Karpas-422 (cell line): ENCODE data around the gene OSCP1. TPM values are rescaled to one million over a fixed set of nuclear protein-coding genes. Genes with fewer than 3 reads are reported as not detected.
A peak's percentile ranks its signal among the peaks of the same experiment; 100 is the strongest.
"Not testable (repeated sequence)": the region's sequence is repeated elsewhere in the genome, so short reads cannot be mapped to it uniquely, and the experiment has no call there.

Experiments
- DNase-seq: peaks from one replicate; pipeline ENCODE4 v3.0.0-alpha.2; 2015
- H2AFZ ChIP-seq: fragments of 200-600 bp; sonication (generic); 2 replicates; pipeline ENCODE4 v1.6.1; 2014; ENCODE audit warnings: antibody characterized with exemption, low read length, mixed read lengths
- H3K27ac ChIP-seq: fragments of 200-600 bp; sonication (generic); 2 replicates; pipeline ENCODE4 v1.5.1; 2014; ENCODE audit warnings: mild to moderate bottlenecking, low read length, moderate library complexity
- H3K27me3 ChIP-seq: fragments of 200-600 bp; sonication (generic); 2 replicates; pipeline ENCODE4 v1.6.1; 2014; ENCODE audit warnings: low read length, mixed read lengths
- H3K36me3 ChIP-seq: fragments of 200-600 bp; sonication (generic); 2 replicates; pipeline ENCODE4 v1.6.1; 2014; ENCODE audit warnings: low read length, mixed read lengths; ENCODE audit not compliant: insufficient read depth
- H3K4me1 ChIP-seq: fragments of 200-600 bp; sonication (generic); 2 replicates; pipeline ENCODE4 v1.6.1; 2014; ENCODE audit warnings: mild to moderate bottlenecking, low read length, mixed read lengths
- H3K4me2 ChIP-seq: fragments of 200-600 bp; sonication (generic); 2 replicates; pipeline ENCODE4 v1.6.1; 2014; ENCODE audit warnings: low read length, low read depth, mild to moderate bottlenecking; ENCODE audit not compliant: poor library complexity, severe bottlenecking
- H3K4me3 ChIP-seq: fragments of 200-600 bp; sonication (generic); 2 replicates; pipeline ENCODE4 v1.5.1; 2014; ENCODE audit warnings: mild to moderate bottlenecking, antibody characterized with exemption, low read length, mixed read lengths
- H3K79me2 ChIP-seq: fragments of 200-600 bp; sonication (generic); 2 replicates; pipeline ENCODE4 v1.6.1; 2014; ENCODE audit warnings: mild to moderate bottlenecking, low read length, mixed read lengths
- H3K9ac ChIP-seq: fragments of 200-600 bp; sonication (generic); 2 replicates; pipeline ENCODE4 v1.6.0; 2014; ENCODE audit warnings: low read length
- H3K9me2 ChIP-seq: fragments of 200-600 bp; sonication (generic), shearing (Covaris generic); replicated peaks from 2 replicates; pipeline ENCODE4 v1.6.0; 2014; ENCODE audit warnings: mild to moderate bottlenecking, low read length, moderate library complexity; ENCODE audit not compliant: insufficient read depth
- H3K9me3 ChIP-seq: fragments of 300-700, 200-600 bp; sonication (generic); 2 replicates; pipeline ENCODE4 v1.6.1; 2014; ENCODE audit warnings: low read length, mixed read lengths
- H4K20me1 ChIP-seq: fragments of 200-600 bp; sonication (generic); 2 replicates; pipeline ENCODE4 v1.6.1; 2014; ENCODE audit warnings: mild to moderate bottlenecking, antibody characterized with exemption, low read length, low read depth; ENCODE audit not compliant: insufficient read depth
- total RNA-seq: library from RNA; depleted of rRNA; stranded (reverse); fragments of >200 nt; shearing (Covaris generic); gene quantifications from 2 replicates; pipeline ENCODE4 v1.2.3, GENCODE V29; 2014; ENCODE audit warnings: low replicate concordance

The OSCP1 gene
- total RNA-seq, 1 experiment from 2014 or later = 15.0 TPM

- Histone ChIP-seq H4K20me1 (no peaks in the 10 kb centered on the region), H3K27ac (no peak overlapping the region), H3K4me3 (no peak overlapping the region), H3K9me3 (no peaks in the 10 kb centered on the region), H3K79me2 (no peaks in the 10 kb centered on the region), H3K4me2 (no peak overlapping the region), H3K36me3 (no peaks in the 10 kb centered on the region), H2AFZ (no peak overlapping the region), H3K9me2 (no peaks in the 10 kb centered on the region), H3K27me3 (no peaks in the 10 kb centered on the region), H3K9ac (no peak overlapping the region), H3K4me1 (no peaks in the 10 kb centered on the region)
- DNase-seq = no peak
These were observed 29.3 kb upstream of the OSCP1 start for GRCh38 chr1:36479505-36480051.

GRCh38 chr1:36477615-36478014 lies 27.4 kb upstream of the OSCP1 start:
- not testable (repeated sequence) for H3K36me3 ChIP-seq, DNase-seq, H3K9ac ChIP-seq, H2AFZ ChIP-seq, H3K4me1 ChIP-seq, H3K9me2 ChIP-seq, H3K27me3 ChIP-seq, H3K9me3 ChIP-seq, H3K4me2 ChIP-seq, H4K20me1 ChIP-seq, H3K4me3 ChIP-seq, H3K79me2 ChIP-seq, H3K27ac ChIP-seq

- Histone ChIP-seq H3K36me3 (no peaks in the 10 kb centered on the region), H4K20me1 (no peaks in the 10 kb centered on the region)
These were observed 26.7 kb upstream of the OSCP1 start for GRCh38 chr1:36476945-36477344.

GRCh38 chr1:36475910-36476604 lies 25.8 kb upstream of the OSCP1 start:
- H3K9ac ChIP-seq = no peak overlapping the region
- no peaks in the 10 kb centered on the region for H3K27me3 ChIP-seq
- H3K4me1 ChIP-seq = peaks cover 8% of the 10 kb centered on the region
- H4K20me1 ChIP-seq = no peaks in the 10 kb centered on the region
- H3K9me3 ChIP-seq = no peaks in the 10 kb centered on the region
- H3K9me2 ChIP-seq = no peaks in the 10 kb centered on the region
- H3K4me3 ChIP-seq = no peak overlapping the region
- no peak overlapping the region for H2AFZ ChIP-seq
- no peaks in the 10 kb centered on the region for H3K79me2 ChIP-seq
- H3K36me3 ChIP-seq = no peaks in the 10 kb centered on the region
- no peak overlapping the region for H3K27ac ChIP-seq
- DNase-seq = no peak
- H3K4me2 ChIP-seq = no peak overlapping the region

More at GRCh38 chr1:36476945-36477344, 26.7 kb upstream of the OSCP1 start:
- H3K9ac ChIP-seq = no peak overlapping the region
- no peaks in the 10 kb centered on the region for H3K9me2 ChIP-seq
- no peak overlapping the region for H3K27ac ChIP-seq
- no peak overlapping the region for H2AFZ ChIP-seq
- H3K4me1 ChIP-seq = peaks cover 1% of the 10 kb centered on the region
- H3K4me2 ChIP-seq = no peak overlapping the region
- no peaks in the 10 kb centered on the region for H3K79me2 ChIP-seq
- no peak for DNase-seq
- no peaks in the 10 kb centered on the region for H3K27me3 ChIP-seq
- no peak overlapping the region for H3K4me3 ChIP-seq
- H3K9me3 ChIP-seq = no peaks in the 10 kb centered on the region

DNA sequence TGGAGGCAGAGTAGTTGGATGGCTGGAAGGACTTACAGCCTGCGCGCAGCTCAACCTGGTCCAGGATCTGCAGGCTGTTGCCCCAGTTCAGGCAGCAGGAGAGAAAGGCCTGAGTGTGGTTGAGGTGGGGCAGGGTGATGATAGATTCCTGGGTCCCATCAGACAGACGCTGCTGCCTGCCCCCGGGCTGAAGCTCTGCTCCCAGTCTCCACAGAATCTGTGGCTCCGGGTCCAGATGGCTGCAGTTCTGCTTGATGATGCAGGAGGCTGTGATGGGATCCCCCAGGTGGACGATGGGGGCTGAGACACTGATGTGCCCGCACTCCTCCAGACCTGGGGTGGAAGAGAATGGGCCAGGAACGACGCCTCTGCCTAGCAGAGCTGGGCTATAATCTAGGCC lies 25.1 kb upstream of the OSCP1 start:
- Histone ChIP-seq H2AFZ (no peak overlapping the region), H3K27me3 (no peaks in the 10 kb centered on the region), H3K9me2 (no peaks in the 10 kb centered on the region), H3K4me2 (no peak overlapping the region), H4K20me1 (no peaks in the 10 kb centered on the region), H3K36me3 (no peaks in the 10 kb centered on the region), H3K9ac (no peak overlapping the region), H3K9me3 (no peaks in the 10 kb centered on the region), H3K27ac (no peak overlapping the region), H3K79me2 (no peaks in the 10 kb centered on the region), H3K4me1 (peaks cover 8% of the 10 kb centered on the region), H3K4me3 (no peak overlapping the region)
- no peak for DNase-seq

GRCh38 chr1:36472656-36473055 lies 22.4 kb upstream of the OSCP1 start:
- Histone ChIP-seq H3K79me2 (no peaks in the 10 kb centered on the region), H3K27ac (no peak overlapping the region), H3K9me2 (no peaks in the 10 kb centered on the region), H4K20me1 (no peaks in the 10 kb centered on the region), H3K9ac (no peak overlapping the region), H3K27me3 (no peaks in the 10 kb centered on the region), H3K36me3 (no peaks in the 10 kb centered on the region), H3K9me3 (no peaks in the 10 kb centered on the region), H3K4me2 (no peak overlapping the region), H3K4me1 (peaks cover 8% of the 10 kb centered on the region), H2AFZ (no peak overlapping the region), H3K4me3 (no peak overlapping the region)
- DNase-seq = no peak

DNA sequence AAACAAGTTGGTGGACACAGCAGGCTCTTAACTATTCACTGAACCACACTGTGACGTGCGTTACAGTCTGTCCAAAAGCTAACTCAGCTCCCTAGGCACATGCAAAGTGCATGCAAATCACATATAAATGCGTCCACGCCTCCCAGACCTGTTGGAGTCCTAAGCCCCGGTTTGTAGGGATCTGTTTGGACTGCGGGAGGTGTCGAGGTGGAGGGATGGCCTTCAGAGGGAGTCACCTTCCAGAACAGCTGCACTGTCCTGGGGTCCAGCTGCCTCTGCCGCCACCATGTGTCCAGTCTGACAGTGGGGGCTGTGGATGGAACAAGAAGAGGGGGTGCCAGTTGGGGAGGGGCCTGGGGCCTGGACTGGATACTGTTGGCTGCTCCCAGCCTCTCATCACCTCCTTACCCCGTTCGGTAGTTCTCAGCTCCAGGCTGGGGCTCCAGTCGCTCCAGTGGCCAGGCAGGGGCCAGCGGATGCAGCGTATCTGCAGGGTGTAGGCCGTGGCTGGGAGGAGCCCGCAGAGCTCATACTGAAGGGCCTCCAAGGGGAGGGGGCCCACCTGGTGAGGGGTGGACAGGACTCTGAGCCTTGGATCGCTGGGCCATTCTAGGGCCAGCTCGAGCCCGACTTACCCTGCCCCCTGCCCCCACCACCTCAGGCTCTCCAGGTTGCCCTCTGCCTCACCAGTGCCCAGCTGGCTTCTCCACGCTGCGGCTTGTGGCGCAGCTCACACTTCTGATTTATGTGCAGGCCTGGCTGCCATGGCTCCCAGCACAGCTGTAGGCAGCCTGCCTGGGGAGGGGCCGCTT lies 21.8 kb upstream of the OSCP1 start:
- Histone ChIP-seq H3K4me2 (peak overlapping the region; percentile 18), H4K20me1 (no peaks in the 10 kb centered on the region), H3K9me2 (no peaks in the 10 kb centered on the region), H3K36me3 (no peaks in the 10 kb centered on the region), H3K9ac (no peak overlapping the region), H3K79me2 (no peaks in the 10 kb centered on the region), H3K4me3 (no peak overlapping the region), H2AFZ (no peak overlapping the region), H3K27ac (no peak overlapping the region), H3K9me3 (no peaks in the 10 kb centered on the region), H3K27me3 (no peaks in the 10 kb centered on the region), H3K4me1 (peaks cover 8% of the 10 kb centered on the region)
- peak; percentile 69 for DNase-seq

DNA sequence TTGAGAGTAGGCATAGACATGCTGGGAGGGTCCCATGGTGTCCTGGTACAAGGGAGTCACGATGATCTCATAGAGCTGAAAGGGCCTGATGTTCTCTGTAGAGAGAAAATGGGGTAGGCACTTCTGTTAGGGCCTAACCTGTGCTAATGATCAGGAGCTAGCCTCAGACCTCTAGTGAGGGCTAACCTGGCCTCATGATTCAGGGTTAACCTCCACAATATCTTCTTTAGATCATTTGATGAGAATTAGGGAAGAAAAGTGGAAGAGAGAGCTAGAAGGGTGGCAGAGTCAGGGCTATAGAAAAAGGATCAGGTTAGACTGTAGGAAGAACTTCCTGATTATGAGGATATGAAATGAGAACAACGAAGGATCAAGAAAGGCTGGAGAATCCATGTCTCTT lies 18.9 kb upstream of the OSCP1 start:
- Histone ChIP-seq H3K36me3 (no peaks in the 10 kb centered on the region), H3K9me2 (no peaks in the 10 kb centered on the region), H3K27me3 (no peaks in the 10 kb centered on the region), H2AFZ (no peak overlapping the region), H3K9me3 (no peaks in the 10 kb centered on the region), H3K4me3 (no peak overlapping the region), H3K4me2 (no peak overlapping the region), H3K79me2 (peaks cover under 1% of the 10 kb centered on the region; the same call in 1 of the 2 replicates), H4K20me1 (no peaks in the 10 kb centered on the region), H3K9ac (no peak overlapping the region), H3K4me1 (peaks cover 22% of the 10 kb centered on the region), H3K27ac (no peak overlapping the region)
- no peak for DNase-seq
